SK-N-SH treated with all-trans-retinoic acid at 6 μM for 48 hours (cell line): ENCODE results near the gene CAST.

ENCODE experiments used
- ATAC-seq: fragments of 200-7000 bp; cut with Tn5 transposase; 3 replicates; pipeline ENCODE4 v1.9.1; 2020; ENCODE audit warnings: mild to moderate bottlenecking, moderate library complexity
- BACH2 ChIP-seq: fragments of 250-450 bp; sonication (Bioruptor Pico); IDR thresholded peaks from 2 replicates; pipeline ENCODE4 v1.9.0; 2021; ENCODE audit warnings: mild to moderate bottlenecking, borderline replicate concordance
- CREB5 ChIP-seq: fragments of 250-450 bp; sonication (Bioruptor Pico); IDR thresholded peaks from 2 replicates; pipeline ENCODE4 v1.5.1; 2020; ENCODE audit warnings: low read depth, mild to moderate bottlenecking, moderate library complexity
- CSDC2 ChIP-seq: fragments of 250-450 bp; sonication (Bioruptor Pico); IDR thresholded peaks from 2 replicates; pipeline ENCODE4 v1.5.0; 2020; ENCODE audit warnings: mild to moderate bottlenecking, moderate library complexity
- CSRNP3 ChIP-seq: fragments of 250-450 bp; sonication (Bioruptor Pico); IDR thresholded peaks from 2 replicates; pipeline ENCODE4 v1.5.1; 2021; ENCODE audit warnings: mild to moderate bottlenecking, moderate library complexity
- ESRRG ChIP-seq: fragments of 250-450 bp; sonication (Bioruptor Pico); IDR thresholded peaks from 2 replicates; pipeline ENCODE4 v1.6.1; 2021; ENCODE audit warnings: mild to moderate bottlenecking
- GLIS3 ChIP-seq: fragments of 250-450 bp; sonication (Bioruptor Pico); IDR thresholded peaks from 2 replicates; pipeline ENCODE4 v1.5.0; 2020; ENCODE audit warnings: mild to moderate bottlenecking, moderate library complexity
- ISL1 ChIP-seq: fragments of 250-450 bp; sonication (Bioruptor Pico); IDR thresholded peaks from 2 replicates; pipeline ENCODE4 v2.1.2; 2022; ENCODE audit warnings: mild to moderate bottlenecking, moderate library complexity
- OSR1 ChIP-seq: fragments of 250-450 bp; sonication (Bioruptor Pico); IDR thresholded peaks from 2 replicates; pipeline ENCODE4 v1.8.0; 2022; ENCODE audit warnings: moderate library complexity, mild to moderate bottlenecking, inconsistent platforms
- PATZ1 ChIP-seq: fragments of 250-450 bp; sonication (Bioruptor Pico); IDR thresholded peaks from 2 replicates; pipeline ENCODE4 v1.8.0; 2020; ENCODE audit warnings: mild to moderate bottlenecking, moderate library complexity, borderline replicate concordance
- POU6F1 ChIP-seq: fragments of 250-450 bp; sonication (Bioruptor Pico); IDR thresholded peaks from 2 replicates; pipeline ENCODE4 v1.8.0; 2021; ENCODE audit warnings: low read depth, mild to moderate bottlenecking, moderate library complexity, borderline replicate concordance
- PPARA ChIP-seq: fragments of 250-450 bp; sonication (Bioruptor Pico); IDR thresholded peaks from 2 replicates; pipeline ENCODE4 v1.5.0; 2020; ENCODE audit warnings: mild to moderate bottlenecking, borderline replicate concordance
- RARB ChIP-seq: fragments of 250-450 bp; sonication (Bioruptor Pico); IDR thresholded peaks from 2 replicates; pipeline ENCODE4 v1.8.0; 2021; ENCODE audit warnings: mild to moderate bottlenecking, moderate library complexity
- SNAI2 ChIP-seq: fragments of 250-450 bp; sonication (Bioruptor Pico); IDR thresholded peaks from 2 replicates; pipeline ENCODE4 v1.5.0; 2020; ENCODE audit warnings: mild to moderate bottlenecking, moderate library complexity
- TCF4 ChIP-seq: fragments of 250-450 bp; sonication (Bioruptor Pico); IDR thresholded peaks from 2 replicates; pipeline ENCODE4 v1.8.0; 2021; ENCODE audit warnings: mild to moderate bottlenecking, moderate library complexity, borderline replicate concordance
- TOX ChIP-seq: fragments of 250-450 bp; sonication (Bioruptor Pico); IDR thresholded peaks from 2 replicates; pipeline ENCODE4 v1.8.0; 2021; ENCODE audit warnings: mild to moderate bottlenecking, moderate library complexity, borderline replicate concordance
- TSHZ2 ChIP-seq: fragments of 250-450 bp; sonication (Bioruptor Pico); IDR thresholded peaks from 2 replicates; pipeline ENCODE4 v1.5.0; 2020; ENCODE audit warnings: mild to moderate bottlenecking, moderate library complexity
- ZC3H10 ChIP-seq: fragments of 250-450 bp; sonication (Bioruptor Pico); IDR thresholded peaks from 2 replicates; pipeline ENCODE4 v1.5.1; 2021; ENCODE audit warnings: mild to moderate bottlenecking, moderate library complexity
- ZFP3 ChIP-seq: fragments of 250-450 bp; sonication (Bioruptor Pico); IDR thresholded peaks from 2 replicates; pipeline ENCODE4 v1.5.0; 2020; ENCODE audit warnings: mild to moderate bottlenecking, moderate library complexity
- ZNF565 ChIP-seq: fragments of 450-650 bp; formaldehyde crosslinking; conservative IDR thresholded peaks from 2 replicates; pipeline ENCODE4 v1.5.0; 2020; ENCODE audit warnings: low read depth, mild to moderate bottlenecking, moderate library complexity
- ZNF70 ChIP-seq: fragments of 450-650 bp; formaldehyde crosslinking; IDR thresholded peaks from 2 replicates; pipeline ENCODE4 v1.5.0; 2020; ENCODE audit warnings: mild to moderate bottlenecking, moderate library complexity
- ZNF8 ChIP-seq: fragments of 450-650 bp; formaldehyde crosslinking; IDR thresholded peaks from 2 replicates; pipeline ENCODE4 v1.5.0; 2020; ENCODE audit warnings: mild to moderate bottlenecking, moderate library complexity

The CAST gene

GRCh38 chr5:96699186-96699820 is 37.1 kb downstream of the CAST start:
- no peak for TF ChIP-seq TSHZ2
- no peak for TF ChIP-seq ZNF565 (CRISPR knock-in tag)
- no peak for TF ChIP-seq PATZ1 (CRISPR knock-in tag)
- TF ChIP-seq RARB (CRISPR knock-in tag) = no peak
- TF ChIP-seq ZFP3 = no peak
- no peak for TF ChIP-seq SNAI2 (CRISPR knock-in tag)
- no peak for TF ChIP-seq ZNF70 (CRISPR knock-in tag)
- TF ChIP-seq ZNF8 (CRISPR knock-in tag) = no peak
- no peak for TF ChIP-seq BACH2 (CRISPR knock-in tag)
- TF ChIP-seq TCF4 = no peak
- no peak for TF ChIP-seq ESRRG (CRISPR knock-in tag)
- no peak for TF ChIP-seq OSR1
- no peak for TF ChIP-seq GLIS3 (CRISPR knock-in tag)
- no peak for TF ChIP-seq POU6F1
- TF ChIP-seq TOX (CRISPR knock-in tag) = no peak
- TF ChIP-seq ISL1 (CRISPR knock-in tag) = no peak
- TF ChIP-seq CSDC2 (CRISPR knock-in tag) = no peak
- ATAC-seq = no peak

- peak; percentile 94 for ATAC-seq
- TF ChIP-seq PPARA (CRISPR knock-in tag) (no peak), ZNF70 (CRISPR knock-in tag) (no peak), TOX (CRISPR knock-in tag) (no peak), ZC3H10 (CRISPR knock-in tag) (no peak), CREB5 (CRISPR knock-in tag) (no peak), ZNF565 (CRISPR knock-in tag) (no peak), CSRNP3 (CRISPR knock-in tag) (no peak), GLIS3 (CRISPR knock-in tag) (no peak), PATZ1 (CRISPR knock-in tag) (no peak)
Observed at GRCh38 chr5:96702503-96703383, 40.6 kb downstream of the CAST start.
